AG09309 (cell line): ENCODE data around the gene MEGF11.

Source experiments
- DNase-seq: peaks from one replicate; pipeline ENCODE4 v3.0.0-alpha.2; 2010; ENCODE audit warnings: low read depth
- H3K4me3 ChIP-seq: 2 replicates; pipeline ENCODE4 v1.5.1; 2011; ENCODE audit warnings: mild to moderate bottlenecking, low read depth, low read length, moderate library complexity; ENCODE audit not compliant: control insufficient read depth
- CTCF ChIP-seq: IDR thresholded peaks from 2 replicates; pipeline ENCODE4 v1.5.1; 2011; ENCODE audit warnings: mild to moderate bottlenecking, low read depth, low read length, inconsistent platforms; ENCODE audit not compliant: insufficient read depth, control insufficient read depth; ENCODE audit errors: missing control alignments

Gene MEGF11

GRCh38 chr15:65900488-65900887 is 353.1 kb downstream of the MEGF11 start:
- DNase-seq = no peak
- H3K4me3 ChIP-seq = no peak overlapping the region
- no peak for TF ChIP-seq CTCF

- no peak for DNase-seq
- no peak overlapping the region for H3K4me3 ChIP-seq
- no peak for TF ChIP-seq CTCF
These were observed 357.3 kb downstream of the MEGF11 start for GRCh38 chr15:65896236-65896635.

- no peak for DNase-seq
- TF ChIP-seq CTCF = no peak
- H3K4me3 ChIP-seq = no peak overlapping the region
These were observed 360.5 kb downstream of the MEGF11 start for GRCh38 chr15:65893060-65893459.

- TF ChIP-seq CTCF = no peak
- no peak for DNase-seq
- H3K4me3 ChIP-seq = no peak overlapping the region
These were observed 364.6 kb downstream of the MEGF11 start for GRCh38 chr15:65888981-65889380.

- no peak for DNase-seq
- no peak overlapping the region for H3K4me3 ChIP-seq
- no peak for TF ChIP-seq CTCF
These were observed 366.0 kb downstream of the MEGF11 start for GRCh38 chr15:65887565-65887964.

- H3K4me3 ChIP-seq = no peak overlapping the region
- TF ChIP-seq CTCF = no peak
- no peak for DNase-seq
These were observed 367.8 kb downstream of the MEGF11 start for GRCh38 chr15:65885668-65886218.

- DNase-seq = no peak
These were observed 369.0 kb downstream of the MEGF11 start for GRCh38 chr15:65884511-65884910.

More at GRCh38 chr15:65884511-65884910, 369.0 kb downstream of the MEGF11 start:
- TF ChIP-seq CTCF = no peak
- no peak overlapping the region for H3K4me3 ChIP-seq
